H1 (cell line): ENCODE data around the gene SF3B3. TPM values are rescaled to one million over a fixed set of nuclear protein-coding genes. Genes with fewer than 3 reads are reported as not detected.
A peak's percentile ranks its signal among the peaks of the same experiment; 100 is the strongest.

Experiments
- CTCF ChIA-PET: fragments of 300-600 bp; sonication (Branson Sonifier 250); formaldehyde crosslinking; loops from one replicate; lab custom pipeline; 2021; ENCODE audit not compliant: partially characterized antibody; lab: Charles Lee
- POLR2A ChIA-PET: fragments of 300-600 bp; sonication (Branson Sonifier 250); formaldehyde crosslinking; loops from one replicate; lab custom pipeline; 2021; ENCODE audit warnings: inconsistent platforms; ENCODE audit not compliant: partially characterized antibody; lab: Charles Lee
- DNase-seq, 2 experiments: peaks; one replicate each; pipeline versions ENCODE4 v3.0.0 to v3.0.0-alpha.2; 2010 to 2022; ENCODE audit warnings: low spot score in 2 of 2, low read depth in 1 of 2, mixed read lengths in 1 of 2
- FAIRE-seq: peaks from 2 replicates; lab custom pipeline; 2011; peaks lifted over from hg19 to GRCh38; lab: Jason Lieb, UNC
- H2AFZ ChIP-seq: 2 replicates; pipeline ENCODE4 v1.8.1; 2012; ENCODE audit warnings: low read length, inconsistent platforms
- H2AK5ac ChIP-seq: 2 replicates; pipeline ENCODE4 v1.6.1; 2013; ENCODE audit warnings: low read depth, low read length
- H2BK120ac ChIP-seq: replicated peaks from 2 replicates; pipeline ENCODE3; 2013; ENCODE audit warnings: low read depth, low read length, inconsistent platforms
- H2BK12ac ChIP-seq: 2 replicates; pipeline ENCODE4 v1.6.1; 2013; ENCODE audit warnings: low read depth, low read length
- H2BK15ac ChIP-seq: 2 replicates; pipeline ENCODE4 v1.6.1; 2013; ENCODE audit warnings: low read length
- H2BK20ac ChIP-seq: 2 replicates; pipeline ENCODE4 v1.6.1; 2013; ENCODE audit warnings: low read length
- H2BK5ac ChIP-seq: 2 replicates; pipeline ENCODE4 v1.6.1; 2013; ENCODE audit warnings: low read depth, low read length
- H3K14ac ChIP-seq: 2 replicates; pipeline ENCODE4 v1.6.1; 2013; ENCODE audit warnings: inconsistent platforms; ENCODE audit not compliant: insufficient read length
- H3K18ac ChIP-seq: 2 replicates; pipeline ENCODE4 v1.6.1; 2013; ENCODE audit warnings: low read length; ENCODE audit errors: extremely low read depth
- H3K23ac ChIP-seq: 2 replicates; pipeline ENCODE4 v1.6.1; 2013; ENCODE audit warnings: inconsistent platforms; ENCODE audit not compliant: insufficient read length
- H3K23me2 ChIP-seq: 2 replicates; pipeline ENCODE4 v1.6.1; 2013; ENCODE audit warnings: low read depth, low read length
- H3K27ac ChIP-seq: 2 replicates; pipeline ENCODE4 v1.6.1; 2011; ENCODE audit warnings: low read depth, low read length, inconsistent platforms
- H3K27me3 ChIP-seq, 4 experiments: replicated peaks in 1 of 4; 1 replicate in 1 of 4; 2 replicates in 3 of 4; pipeline versions ENCODE4 v1.6.1 to v1.8.1; 2011 to 2013; ENCODE audit warnings: low read length in 3 of 4, mild to moderate bottlenecking in 3 of 4, inconsistent platforms in 2 of 4, mixed read lengths in 2 of 4, moderate library complexity in 1 of 4; ENCODE audit not compliant: control insufficient read depth in 3 of 4, insufficient read depth in 3 of 4; ENCODE audit errors: extremely low read depth in 1 of 4
- H3K36me3 ChIP-seq, 4 experiments: 2 replicates each; pipeline versions ENCODE4 v1.6.1 to v1.8.1; 2011 to 2013; ENCODE audit warnings: mild to moderate bottlenecking in 4 of 4, low read length in 3 of 4, moderate library complexity in 2 of 4, control low read depth in 1 of 4, inconsistent platforms in 1 of 4; ENCODE audit not compliant: insufficient read depth in 4 of 4, control insufficient read depth in 2 of 4
- H3K4ac ChIP-seq: replicated peaks from 2 replicates; pipeline ENCODE3; 2013; ENCODE audit warnings: low read length, low read depth, mixed read lengths, inconsistent platforms; ENCODE audit not compliant: insufficient read length
- H3K4me1 ChIP-seq, 4 experiments: replicated peaks in 1 of 4; 1 replicate in 1 of 4; 2 replicates in 3 of 4; pipeline versions ENCODE4 v1.6.1 to v1.8.1; 2011 to 2013; ENCODE audit warnings: low read length in 3 of 4, inconsistent platforms in 2 of 4, mixed read lengths in 1 of 4; ENCODE audit not compliant: insufficient read depth in 4 of 4, control insufficient read depth in 3 of 4
- H3K4me2 ChIP-seq, 2 experiments: 2 replicates each; pipeline versions ENCODE4 v1.6.1 to v1.8.1; 2011 to 2013; ENCODE audit warnings: low read depth in 2 of 2, low read length in 2 of 2, control low read depth in 1 of 2, inconsistent platforms in 1 of 2, mild to moderate bottlenecking in 1 of 2; ENCODE audit not compliant: insufficient read depth in 1 of 2
- H3K4me3 ChIP-seq, 4 experiments: fragments of 200-600, 300-600 bp in 1 of 4; sonication (generic), shearing (Covaris generic), sonication (Bioruptor Twin) in 1 of 4; 2 replicates each; pipeline versions ENCODE4 v1.5.1 to v1.8.1; 2011 to 2016; ENCODE audit warnings: low read length in 4 of 4, low read depth in 3 of 4, control low read depth in 2 of 4, inconsistent platforms in 2 of 4, mild to moderate bottlenecking in 2 of 4, mixed read lengths in 1 of 4, moderate library complexity in 1 of 4; ENCODE audit not compliant: insufficient read depth in 2 of 4; ENCODE audit errors: extremely low read depth in 1 of 4
- H3K56ac ChIP-seq: replicated peaks from 2 replicates; pipeline ENCODE3; 2013; ENCODE audit warnings: low read depth, mild to moderate bottlenecking, mixed read lengths, low read length, inconsistent platforms; ENCODE audit not compliant: insufficient read length
- H3K79me1 ChIP-seq: 2 replicates; pipeline ENCODE4 v1.6.1; 2013; ENCODE audit warnings: low read depth, low read length, control low read depth
- H3K79me2 ChIP-seq, 2 experiments: 2 replicates each; pipeline versions ENCODE4 v1.6.1 to v1.8.1; 2012 to 2013; ENCODE audit warnings: low read length in 2 of 2, mild to moderate bottlenecking in 2 of 2, inconsistent platforms in 1 of 2; ENCODE audit not compliant: insufficient read depth in 2 of 2, control insufficient read depth in 1 of 2
- H3K9ac ChIP-seq, 4 experiments: replicated peaks in 1 of 4; 1 replicate in 1 of 4; 2 replicates in 3 of 4; pipeline versions ENCODE4 v1.6.1 to v1.8.1; 2011 to 2013; ENCODE audit warnings: low read depth in 3 of 4, low read length in 3 of 4, control low read depth in 2 of 4, mild to moderate bottlenecking in 2 of 4, moderate library complexity in 2 of 4, inconsistent platforms in 1 of 4; ENCODE audit errors: extremely low read depth in 1 of 4
- H3K9me3 ChIP-seq, 2 experiments: 2 replicates each; pipeline versions ENCODE4 v1.6.1 to v1.8.1; 2012 to 2013; ENCODE audit warnings: mild to moderate bottlenecking in 2 of 2, moderate library complexity in 2 of 2, control low read depth in 1 of 2, inconsistent platforms in 1 of 2, low read depth in 1 of 2, low read length in 1 of 2, mixed read lengths in 1 of 2; ENCODE audit not compliant: insufficient read depth in 2 of 2
- H4K20me1 ChIP-seq, 2 experiments: replicated peaks in 1 of 2; 2 replicates each; pipeline versions ENCODE3 to v1.8.1; 2011 to 2013; ENCODE audit warnings: inconsistent platforms in 2 of 2, low read length in 2 of 2, mild to moderate bottlenecking in 1 of 2; ENCODE audit not compliant: insufficient read depth in 2 of 2, control insufficient read depth in 1 of 2
- H4K5ac ChIP-seq: 2 replicates; pipeline ENCODE4 v1.6.1; 2013; ENCODE audit warnings: low read length, low read depth, mixed read lengths, inconsistent platforms; ENCODE audit not compliant: insufficient read length
- H4K8ac ChIP-seq: 2 replicates; pipeline ENCODE4 v1.8.0; 2013; ENCODE audit warnings: mild to moderate bottlenecking, moderate library complexity, low read length, inconsistent platforms; ENCODE audit not compliant: insufficient read depth; ENCODE audit errors: extremely low read depth
- H4K91ac ChIP-seq: replicated peaks from 2 replicates; pipeline ENCODE3; 2013; ENCODE audit warnings: low read length, mixed read lengths, inconsistent platforms; ENCODE audit not compliant: insufficient read length
- CHD2 ChIP-seq: IDR thresholded peaks from 2 replicates; pipeline ENCODE4 v1.6.1; 2012; ENCODE audit warnings: low read length, improper control_type of control experiment
- GABPA ChIP-seq: IDR thresholded peaks from 2 replicates; pipeline ENCODE4 v1.6.1; 2011; ENCODE audit warnings: mild to moderate bottlenecking, low read length, moderate library complexity, borderline replicate concordance; ENCODE audit not compliant: insufficient read depth
- HDAC6 ChIP-seq: IDR thresholded peaks from one replicate; pipeline ENCODE4 v1.7.1; 2012; ENCODE audit warnings: low read depth, mild to moderate bottlenecking, inconsistent platforms, low read length, moderate library complexity
- NRF1 ChIP-seq: IDR thresholded peaks from 2 replicates; pipeline ENCODE4 v1.6.1; 2011; ENCODE audit warnings: mild to moderate bottlenecking, low read depth, low read length, improper control_type of control experiment
- SIX5 ChIP-seq: IDR thresholded peaks from 2 replicates; pipeline ENCODE4 v1.6.1; 2011; ENCODE audit warnings: mild to moderate bottlenecking, low read depth, low read length
- SP4 ChIP-seq: IDR thresholded peaks from 2 replicates; pipeline ENCODE4 v1.6.1; 2012; ENCODE audit warnings: low read length, inconsistent platforms
- WGBS, 2 experiments: shearing (Covaris generic) in 1 of 2; methylation state at CpG; one replicate each; pipeline versions ENCODE4 v1.1.6 to v1.1.7; 2013 to 2015; ENCODE audit warnings: low lambda C conversion rate in 2 of 2, mixed read lengths in 2 of 2, inconsistent platforms in 1 of 2, low coverage in 1 of 2, missing lambda C conversion rate in 1 of 2; ENCODE audit not compliant: insufficient replicate concordance in 2 of 2, insufficient coverage in 1 of 2, insufficient read length in 1 of 2; ENCODE audit errors: extremely low coverage in 1 of 2, missing lambda C conversion rate in 1 of 2; 5-methylcytosine and 5-hydroxymethylcytosine counted together
- polyA plus RNA-seq, 7 experiments: library from polyadenylated mRNA; depleted of rRNA in 3 of 7; stranded (reverse) in 5 of 7; unstranded in 2 of 7; fragments of >200 nt in 5 of 7; fragments of 200-250 nt in 2 of 7; gene quantifications; 1 replicate in 5 of 7; 2 replicates in 1 of 7; 4 replicates in 1 of 7; pipeline versions ENCODE4 v1.2.1 to v1.2.3, GENCODE V29; 2011 to 2013; ENCODE audit warnings: missing spikeins in 2 of 7, mixed read lengths in 2 of 7
- total RNA-seq: library from RNA; stranded (reverse); fragmentation: NEBNext Ultra II Directional; extraction: Animal tissue kit (Norgen Biotek cat#: 25700); gene quantifications from 2 replicates; pipeline ENCODE4 v1.2.1, GENCODE V29; 2021
- TF ChIP-seq, protein P1 (sequence below), 3 experiments: IDR thresholded peaks; 1 replicate in 2 of 3; 2 replicates in 1 of 3; pipeline versions ENCODE4 v1.5.1 to v1.6.1; 2011; ENCODE audit warnings: low read length in 3 of 3, mild to moderate bottlenecking in 3 of 3, inconsistent platforms in 2 of 3, low read depth in 1 of 3, moderate library complexity in 1 of 3; ENCODE audit not compliant: insufficient read depth in 1 of 3; ENCODE audit errors: control extremely low read depth in 1 of 3

The SF3B3 gene
- total and polyA plus RNA-seq, 2 of the 8 experiments (the other 6 are each of a cell fraction or from before 2014, with no cell fraction given): 241 to 521 TPM

GRCh38 chr16:70589998-70590471 lies 66.4 kb downstream of the SF3B3 start:
- H4K91ac ChIP-seq: no peak overlapping the region
- H3K4me3 ChIP-seq: no peak overlapping the region
- H3K27me3 ChIP-seq: no peaks in the 10 kb centered on the region
- H3K56ac ChIP-seq: no peak overlapping the region
- no peak overlapping the region for H2BK20ac ChIP-seq
- no peaks in the 10 kb centered on the region for H3K79me2 ChIP-seq
- DNase-seq (no peak), FAIRE-seq (no peak)
- H3K36me3 ChIP-seq: no peaks in the 10 kb centered on the region
- ChIA-PET CTCF (interaction anchor here (3.2 to 3.6 kb wide), 2 partner anchors 9 to 64 kb away, joined by 15 to 19 read pairs; no protein-coding TSS in a partner anchor), POLR2A (interaction anchor here (0.7 to 5.5 kb wide), 12 partner anchors 12 to 209 kb away, joined by 3 to 37 read pairs (median 4); no protein-coding TSS in a partner anchor)
- peaks cover 2 to 7% (median 3%) of the 10 kb centered on the region in 4 experiments; a peak in 4 of 7 replicates for H3K4me1 ChIP-seq
- H4K20me1 ChIP-seq: no peaks in the 10 kb centered on the region
- H3K18ac ChIP-seq: no peak overlapping the region
- no peak overlapping the region for H3K23ac ChIP-seq
- H3K9ac ChIP-seq: no peak overlapping the region
- peak overlapping the region; percentile 83; the same call in 1 of the 2 replicates for H4K8ac ChIP-seq
- TF ChIP-seq GABPA: no peak
- no peak for TF ChIP-seq SP4
- TF ChIP-seq, protein P1, sequence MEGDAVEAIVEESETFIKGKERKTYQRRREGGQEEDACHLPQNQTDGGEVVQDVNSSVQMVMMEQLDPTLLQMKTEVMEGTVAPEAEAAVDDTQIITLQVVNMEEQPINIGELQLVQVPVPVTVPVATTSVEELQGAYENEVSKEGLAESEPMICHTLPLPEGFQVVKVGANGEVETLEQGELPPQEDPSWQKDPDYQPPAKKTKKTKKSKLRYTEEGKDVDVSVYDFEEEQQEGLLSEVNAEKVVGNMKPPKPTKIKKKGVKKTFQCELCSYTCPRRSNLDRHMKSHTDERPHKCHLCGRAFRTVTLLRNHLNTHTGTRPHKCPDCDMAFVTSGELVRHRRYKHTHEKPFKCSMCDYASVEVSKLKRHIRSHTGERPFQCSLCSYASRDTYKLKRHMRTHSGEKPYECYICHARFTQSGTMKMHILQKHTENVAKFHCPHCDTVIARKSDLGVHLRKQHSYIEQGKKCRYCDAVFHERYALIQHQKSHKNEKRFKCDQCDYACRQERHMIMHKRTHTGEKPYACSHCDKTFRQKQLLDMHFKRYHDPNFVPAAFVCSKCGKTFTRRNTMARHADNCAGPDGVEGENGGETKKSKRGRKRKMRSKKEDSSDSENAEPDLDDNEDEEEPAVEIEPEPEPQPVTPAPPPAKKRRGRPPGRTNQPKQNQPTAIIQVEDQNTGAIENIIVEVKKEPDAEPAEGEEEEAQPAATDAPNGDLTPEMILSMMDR (IDR thresholded peaks at IDR 0.05; ENCODE audit: control extremely low read depth in 1 of 3, insufficient read depth in 1 of 3, low read depth in 1 of 3, low read length in 3 of 3): no peak
- TF ChIP-seq SIX5: no peak
- TF ChIP-seq CHD2: no peak
- TF ChIP-seq HDAC6: no peak
- TF ChIP-seq NRF1: no peak
- H3K79me1 ChIP-seq: no peaks in the 10 kb centered on the region
- H2AK5ac ChIP-seq: no peak overlapping the region
- no peak overlapping the region for H2BK12ac ChIP-seq
- H3K4me2 ChIP-seq: peak overlapping the region in 1 of 2 experiments; percentile 11; a peak in 1 of 4 replicates
- H4K5ac ChIP-seq: no peak overlapping the region
- WGBS, 2 experiments: 61% methylated on average over 10 of the region's 10 CpGs; no CpG with 5 or more reads in 1 of the 2 experiments
- H3K14ac ChIP-seq: no peak overlapping the region
- peak overlapping the region; percentile 84 for H2AFZ ChIP-seq
- 0 out of 2 replicates have a peak overlapping the region, but pooled peaks have one; percentile 9 for H2BK5ac ChIP-seq
- H2BK15ac ChIP-seq: no peak overlapping the region
- no peaks in the 10 kb centered on the region for H3K9me3 ChIP-seq
- H2BK120ac ChIP-seq: no peak overlapping the region
- H3K23me2 ChIP-seq: no peaks in the 10 kb centered on the region; the same call in 1 of the 2 replicates
- no peak overlapping the region for H3K4ac ChIP-seq
- H3K27ac ChIP-seq: no peak overlapping the region
